Measurements from ENCODE around the gene FGF22.
A peak's percentile ranks its signal among the peaks of the same experiment; 100 is the strongest.

The FGF22 gene

GRCh38 chr19:678791-679388, 39.2 kb downstream of the FGF22 start:
- TF ChIP-seq, protein P1, sequence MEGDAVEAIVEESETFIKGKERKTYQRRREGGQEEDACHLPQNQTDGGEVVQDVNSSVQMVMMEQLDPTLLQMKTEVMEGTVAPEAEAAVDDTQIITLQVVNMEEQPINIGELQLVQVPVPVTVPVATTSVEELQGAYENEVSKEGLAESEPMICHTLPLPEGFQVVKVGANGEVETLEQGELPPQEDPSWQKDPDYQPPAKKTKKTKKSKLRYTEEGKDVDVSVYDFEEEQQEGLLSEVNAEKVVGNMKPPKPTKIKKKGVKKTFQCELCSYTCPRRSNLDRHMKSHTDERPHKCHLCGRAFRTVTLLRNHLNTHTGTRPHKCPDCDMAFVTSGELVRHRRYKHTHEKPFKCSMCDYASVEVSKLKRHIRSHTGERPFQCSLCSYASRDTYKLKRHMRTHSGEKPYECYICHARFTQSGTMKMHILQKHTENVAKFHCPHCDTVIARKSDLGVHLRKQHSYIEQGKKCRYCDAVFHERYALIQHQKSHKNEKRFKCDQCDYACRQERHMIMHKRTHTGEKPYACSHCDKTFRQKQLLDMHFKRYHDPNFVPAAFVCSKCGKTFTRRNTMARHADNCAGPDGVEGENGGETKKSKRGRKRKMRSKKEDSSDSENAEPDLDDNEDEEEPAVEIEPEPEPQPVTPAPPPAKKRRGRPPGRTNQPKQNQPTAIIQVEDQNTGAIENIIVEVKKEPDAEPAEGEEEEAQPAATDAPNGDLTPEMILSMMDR (IDR thresholded peaks at IDR 0.05; ENCODE audit: low read length, missing control alignments): no peak
- H3K4me3 ChIP-seq (replicated peaks; ENCODE audit: low read depth, low read length): peak overlapping the region; percentile 56
- no peak for DNase-seq (ENCODE audit: low read depth)

DNA sequence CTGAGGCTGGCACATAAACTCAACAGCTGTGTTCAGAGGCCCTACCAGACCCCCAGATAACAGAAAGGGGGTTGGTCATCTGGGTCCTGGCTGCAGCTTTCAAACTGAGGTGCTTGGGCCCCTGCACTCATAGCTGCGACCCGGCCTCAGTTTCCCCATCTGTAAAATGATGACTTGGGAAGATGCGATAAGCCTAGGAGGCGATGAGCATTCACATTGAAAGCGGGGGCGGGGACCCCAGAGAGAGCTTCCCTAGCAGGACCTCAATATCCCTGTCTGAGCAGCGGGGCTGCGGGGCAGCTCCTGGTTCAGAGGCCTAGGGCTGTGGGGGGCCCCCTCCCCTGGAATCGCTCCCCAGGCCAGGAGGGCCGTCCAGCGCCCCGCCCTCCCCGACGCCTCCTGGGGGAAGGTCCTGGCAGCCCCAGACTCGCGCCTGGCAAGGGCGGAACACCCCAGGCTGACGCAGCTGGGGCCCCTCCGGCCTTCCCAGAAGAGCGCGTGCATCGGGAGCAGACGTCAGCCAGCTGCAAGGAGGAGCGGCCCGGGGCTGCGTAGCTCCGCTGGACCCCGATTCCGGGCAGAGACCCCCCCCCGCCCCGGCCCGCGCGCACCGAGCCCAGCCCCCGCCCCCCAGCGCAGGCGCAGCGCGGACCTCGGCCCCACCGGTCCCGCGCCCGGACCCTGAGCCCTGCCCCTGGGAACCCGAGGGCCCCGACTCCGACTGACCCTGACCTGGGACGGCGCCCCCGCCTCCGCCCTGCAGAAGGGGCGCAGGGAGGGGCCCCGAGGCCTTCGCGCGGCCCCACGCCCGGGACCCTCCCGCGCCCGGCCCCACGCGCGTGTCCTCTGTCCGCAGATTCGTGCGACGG, 40.0 kb downstream of the FGF22 start:
- H3K4me3 ChIP-seq (replicated peaks; ENCODE audit: low read depth, low read length): peak overlapping the region; percentile 56
- TF ChIP-seq, protein P1 (IDR thresholded peaks at IDR 0.05; ENCODE audit: low read length, missing control alignments): no peak
- DNase-seq (ENCODE audit: low read depth): peak; percentile 88

DNA sequence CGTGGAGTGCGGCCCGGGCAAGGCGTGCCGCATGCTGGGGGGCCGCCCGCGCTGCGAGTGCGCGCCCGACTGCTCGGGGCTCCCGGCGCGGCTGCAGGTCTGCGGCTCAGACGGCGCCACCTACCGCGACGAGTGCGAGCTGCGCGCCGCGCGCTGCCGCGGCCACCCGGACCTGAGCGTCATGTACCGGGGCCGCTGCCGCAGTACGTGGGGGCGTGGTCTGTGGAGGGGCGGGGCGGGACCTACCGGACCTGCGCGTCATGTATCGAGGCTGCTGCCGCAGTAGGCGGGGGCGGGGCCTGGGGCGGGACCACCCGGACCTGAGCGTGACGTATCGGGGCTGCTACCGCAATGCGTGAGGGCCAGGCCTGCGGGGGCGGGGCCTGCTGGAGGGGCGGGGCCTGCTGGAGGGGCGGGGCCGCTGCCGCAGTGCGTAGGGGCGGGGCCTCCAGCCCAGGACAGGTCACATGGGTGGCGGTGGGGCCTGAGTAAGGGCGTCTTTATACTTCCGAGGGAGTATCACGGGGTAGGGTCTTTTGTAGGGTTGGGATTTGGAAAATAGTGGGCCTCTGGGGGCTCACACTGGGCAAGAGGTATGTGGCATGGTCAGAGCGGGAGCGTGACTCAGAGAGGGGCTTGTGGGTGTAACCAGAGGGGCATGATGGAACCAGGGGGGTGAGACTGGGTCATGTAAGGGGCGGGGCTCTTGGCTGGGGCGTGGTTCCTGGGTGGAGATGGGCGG, 40.8 kb downstream of the FGF22 start:
- peak overlapping the region; percentile 60 for H3K4me3 ChIP-seq (replicated peaks; ENCODE audit: low read depth, low read length)
- TF ChIP-seq, protein P1 (IDR thresholded peaks at IDR 0.05; ENCODE audit: low read length, missing control alignments): peak; percentile 7
- DNase-seq (ENCODE audit: low read depth): peak; percentile 99

DNA sequence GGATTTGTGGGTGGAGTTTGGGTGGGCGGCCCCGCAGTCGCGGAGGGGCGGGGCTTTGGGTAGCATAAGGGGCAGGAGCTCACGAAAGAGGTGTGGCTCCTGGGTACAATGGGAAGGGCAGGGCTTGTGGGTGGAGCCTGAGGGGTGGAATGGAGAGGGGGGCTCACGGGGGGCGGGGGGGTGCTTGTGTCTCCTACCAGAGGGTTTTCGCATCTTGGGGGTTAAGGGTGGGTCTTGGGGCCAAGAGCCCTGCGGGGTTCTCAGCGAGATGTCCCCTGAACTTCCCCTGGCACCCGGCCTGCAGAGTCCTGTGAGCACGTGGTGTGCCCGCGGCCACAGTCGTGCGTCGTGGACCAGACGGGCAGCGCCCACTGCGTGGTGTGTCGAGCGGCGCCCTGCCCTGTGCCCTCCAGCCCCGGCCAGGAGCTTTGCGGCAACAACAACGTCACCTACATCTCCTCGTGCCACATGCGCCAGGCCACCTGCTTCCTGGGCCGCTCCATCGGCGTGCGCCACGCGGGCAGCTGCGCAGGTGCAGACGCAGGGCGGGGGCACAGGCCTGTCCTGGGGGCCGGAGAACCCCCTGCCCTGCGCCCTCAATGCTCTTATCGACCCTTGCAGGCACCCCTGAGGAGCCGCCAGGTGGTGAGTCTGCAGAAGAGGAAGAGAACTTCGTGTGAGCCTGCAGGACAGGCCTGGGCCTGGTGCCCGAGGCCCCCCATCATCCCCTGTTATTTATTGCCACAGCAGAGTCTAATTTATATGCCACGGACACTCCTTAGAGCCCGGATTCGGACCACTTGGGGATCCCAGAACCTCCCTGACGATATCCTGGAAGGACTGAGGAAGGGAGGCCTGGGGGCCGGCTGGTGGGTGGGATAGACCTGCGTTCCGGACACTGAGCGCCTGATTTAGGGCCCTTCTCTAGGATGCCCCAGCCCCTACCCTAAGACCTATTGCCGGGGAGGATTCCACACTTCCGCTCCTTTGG, 41.6 kb downstream of the FGF22 start:
- H3K4me3 ChIP-seq (replicated peaks; ENCODE audit: low read depth, low read length): peak overlapping the region; percentile 60
- TF ChIP-seq, protein P1 (IDR thresholded peaks at IDR 0.05; ENCODE audit: low read length, missing control alignments): no peak
- DNase-seq (ENCODE audit: low read depth): no peak

- TF ChIP-seq, protein P1 (IDR thresholded peaks at IDR 0.05; ENCODE audit: low read length, missing control alignments): no peak
- no peak overlapping the region for H3K4me3 ChIP-seq (replicated peaks; ENCODE audit: low read depth, low read length)
- DNase-seq (ENCODE audit: low read depth): no peak
Observed at GRCh38 chr19:682678-683320, 43.1 kb downstream of the FGF22 start.
